ENCODE results near the gene TSPOAP1.

TSPOAP1 gene

DNA sequence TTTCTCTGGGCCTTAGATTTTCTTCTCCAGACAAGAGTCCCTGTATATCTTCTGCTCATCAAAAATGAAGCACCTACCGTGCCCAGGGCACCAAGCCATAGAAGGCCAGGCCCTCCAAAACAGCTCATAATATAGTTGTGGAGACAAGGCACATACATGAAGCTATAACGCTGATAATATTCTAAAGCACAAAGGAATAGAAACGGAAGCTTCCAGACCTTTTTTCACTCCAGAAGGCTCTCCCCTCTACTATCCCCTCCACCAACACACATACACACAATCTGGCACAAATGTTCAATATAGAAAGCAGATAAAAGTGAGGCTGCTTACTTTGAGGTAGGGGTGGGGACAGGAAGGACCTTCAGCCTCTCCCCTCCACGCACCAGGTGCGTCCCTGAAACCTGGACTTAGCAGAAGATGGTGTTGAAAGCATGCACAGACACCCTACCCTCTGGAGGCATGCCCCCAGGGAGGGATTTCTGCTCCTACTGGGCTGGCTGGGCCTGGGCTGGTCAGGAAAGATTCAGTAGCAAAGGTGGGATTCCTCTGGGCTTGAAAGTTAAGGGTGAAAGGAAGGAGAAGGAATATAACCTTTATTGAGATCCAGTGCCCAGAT lies 37.5 kb upstream of the TSPOAP1 start:
- H3K4me3 ChIP-seq (ENCODE audit: low read length), result no peak overlapping the region
- TF ChIP-seq ZNF274 (IDR thresholded peaks at IDR 0.05; ENCODE audit: low read depth, low read length), result no peak

DNA sequence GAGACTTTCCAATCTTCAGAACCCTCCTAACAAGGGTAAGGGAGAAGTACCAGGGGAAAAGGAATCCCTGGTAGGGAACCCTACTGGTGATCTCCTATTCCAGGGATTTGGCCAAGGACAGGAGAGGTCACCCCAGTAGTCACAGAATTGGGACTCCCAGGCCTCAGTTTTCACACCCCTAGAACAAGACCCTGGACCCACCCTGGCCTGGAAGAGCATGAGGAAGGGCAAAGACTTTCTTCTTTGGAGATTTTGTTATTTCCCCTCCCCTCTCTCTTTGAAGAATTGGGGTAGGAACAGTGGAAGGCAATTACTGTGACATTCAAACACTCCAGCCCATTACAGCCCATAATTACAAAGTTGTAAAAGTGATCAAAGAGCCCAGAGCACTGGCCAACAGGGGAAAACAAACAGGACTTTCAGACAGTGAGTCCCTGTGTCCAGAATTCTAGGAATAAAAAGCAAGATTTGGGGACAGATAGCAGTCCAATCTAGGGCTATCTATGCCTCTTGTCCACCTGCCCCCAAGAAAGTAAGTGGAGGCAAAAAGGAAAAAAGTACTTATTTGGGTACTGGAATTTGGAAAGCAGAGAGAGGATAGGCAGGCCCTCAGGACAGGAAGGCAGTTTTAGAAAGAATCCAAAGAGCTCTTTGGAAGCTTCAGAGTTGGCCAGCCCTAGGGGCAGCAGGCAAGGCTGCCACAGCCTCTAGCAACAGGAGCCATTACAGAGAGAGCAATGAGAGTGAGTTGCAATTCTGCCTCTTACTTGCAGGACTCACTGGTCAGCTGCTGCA lies 36.8 kb upstream of the TSPOAP1 start:
- no peak for TF ChIP-seq ZNF274 (IDR thresholded peaks at IDR 0.05; ENCODE audit: low read depth, low read length)
- no peak overlapping the region for H3K4me3 ChIP-seq (ENCODE audit: low read length)

DNA sequence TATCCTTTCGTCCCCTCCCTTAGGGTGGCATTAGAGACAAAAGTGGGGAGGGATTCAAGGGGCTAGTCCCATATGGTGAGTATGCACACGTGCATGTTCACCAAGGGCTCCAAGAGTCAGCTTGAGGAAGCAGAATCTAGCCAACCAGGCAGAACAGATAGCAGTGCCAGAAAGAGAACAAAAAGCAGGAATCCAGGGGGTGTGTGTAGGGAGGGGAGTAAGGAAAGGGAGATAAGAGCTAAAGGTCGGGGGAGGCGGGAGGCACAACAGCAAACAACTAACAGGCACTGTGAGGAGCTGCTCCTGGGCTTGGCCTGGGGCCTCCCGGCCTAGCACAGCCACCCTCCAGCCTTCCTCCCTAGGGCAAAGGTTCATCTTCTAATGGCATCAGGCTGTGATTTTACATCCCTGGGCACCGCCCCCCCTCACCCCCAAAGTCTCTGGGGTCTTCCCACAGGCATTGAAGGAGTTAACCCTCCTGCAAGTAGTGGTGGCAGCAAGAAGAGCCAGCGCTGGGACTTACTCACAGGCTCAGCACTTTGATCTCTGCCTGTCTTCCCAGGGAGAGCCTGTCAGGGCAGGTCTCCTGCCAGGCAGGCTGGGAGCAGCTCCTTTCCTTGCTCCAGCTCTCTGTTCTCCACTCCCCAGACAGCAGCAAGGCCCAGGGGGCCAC lies 35.8 kb upstream of the TSPOAP1 start:
- TF ChIP-seq ZNF274 (IDR thresholded peaks at IDR 0.05; ENCODE audit: low read depth, low read length), result no peak
- H3K4me3 ChIP-seq (ENCODE audit: low read length), result no peak overlapping the region

DNA sequence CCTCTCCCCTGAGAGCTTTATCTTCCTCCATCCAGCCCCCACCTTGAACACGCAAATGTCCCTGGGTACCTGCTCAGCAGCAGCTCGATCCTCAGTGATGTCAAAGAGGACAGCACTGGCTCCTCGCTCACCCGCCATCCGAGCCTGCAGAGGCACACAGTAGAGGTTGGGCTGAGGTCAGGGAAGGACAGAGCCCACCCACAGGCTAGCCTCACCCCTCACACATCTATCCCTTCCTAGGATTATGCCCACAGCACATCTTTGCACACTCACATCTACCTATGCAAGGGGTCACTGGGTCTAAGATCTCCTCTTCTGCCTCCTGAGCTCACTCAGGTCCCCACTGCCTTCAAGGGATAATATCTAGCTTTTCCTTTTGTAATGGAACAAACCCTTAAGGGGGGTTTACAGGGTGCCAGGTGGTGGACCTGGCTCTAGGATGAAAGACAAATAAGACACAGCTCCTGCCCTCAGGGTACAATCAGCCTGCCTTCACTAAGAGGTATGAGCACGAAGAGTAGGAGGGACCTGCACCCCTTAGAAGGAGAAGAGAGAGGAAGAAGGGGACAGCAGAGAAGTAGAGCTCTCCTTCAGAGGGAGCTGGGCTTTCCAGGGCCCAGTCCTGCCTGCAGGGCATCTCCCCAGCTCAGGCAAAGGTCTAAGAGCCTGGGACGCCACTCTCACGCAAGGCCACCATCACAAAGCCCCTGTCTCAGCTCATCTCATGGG lies 35.0 kb upstream of the TSPOAP1 start:
- no peak overlapping the region for H3K4me3 ChIP-seq (ENCODE audit: low read length)
- TF ChIP-seq ZNF274 (IDR thresholded peaks at IDR 0.05; ENCODE audit: low read depth, low read length), result no peak

DNA sequence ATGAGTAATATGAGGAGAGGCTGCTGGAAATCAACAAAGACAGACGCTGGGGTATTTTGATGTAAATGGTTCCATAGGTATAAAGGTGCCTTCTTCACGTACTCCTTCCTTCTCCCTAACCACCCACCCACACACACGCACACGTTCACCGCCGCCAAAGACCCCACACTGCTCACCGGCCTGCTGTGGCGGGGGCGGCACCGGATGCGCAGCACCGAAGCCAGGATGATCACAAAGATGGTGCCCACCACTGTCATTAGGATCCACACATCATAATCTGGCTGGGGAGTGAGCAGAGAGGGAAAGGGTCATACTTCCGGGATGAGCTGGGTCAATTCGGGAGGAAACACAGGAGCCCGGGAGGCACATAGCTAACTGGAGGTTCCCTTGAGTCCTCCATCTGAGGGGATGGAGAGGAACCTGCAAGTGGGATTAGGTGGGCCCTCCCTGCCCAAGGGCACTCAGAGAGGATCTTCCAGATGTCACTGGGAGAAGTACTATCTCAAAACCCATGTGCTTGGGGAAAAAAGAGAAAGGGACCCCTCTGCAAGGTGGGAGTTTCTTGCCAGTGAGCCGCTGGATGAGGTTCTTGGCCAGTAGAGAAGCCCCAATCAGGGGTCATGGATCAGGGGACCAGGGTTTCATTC lies 33.9 kb upstream of the TSPOAP1 start:
- no peak for TF ChIP-seq ZNF274 (IDR thresholded peaks at IDR 0.05; ENCODE audit: low read depth, low read length)
- H3K4me3 ChIP-seq (ENCODE audit: low read length), result no peak overlapping the region

DNA sequence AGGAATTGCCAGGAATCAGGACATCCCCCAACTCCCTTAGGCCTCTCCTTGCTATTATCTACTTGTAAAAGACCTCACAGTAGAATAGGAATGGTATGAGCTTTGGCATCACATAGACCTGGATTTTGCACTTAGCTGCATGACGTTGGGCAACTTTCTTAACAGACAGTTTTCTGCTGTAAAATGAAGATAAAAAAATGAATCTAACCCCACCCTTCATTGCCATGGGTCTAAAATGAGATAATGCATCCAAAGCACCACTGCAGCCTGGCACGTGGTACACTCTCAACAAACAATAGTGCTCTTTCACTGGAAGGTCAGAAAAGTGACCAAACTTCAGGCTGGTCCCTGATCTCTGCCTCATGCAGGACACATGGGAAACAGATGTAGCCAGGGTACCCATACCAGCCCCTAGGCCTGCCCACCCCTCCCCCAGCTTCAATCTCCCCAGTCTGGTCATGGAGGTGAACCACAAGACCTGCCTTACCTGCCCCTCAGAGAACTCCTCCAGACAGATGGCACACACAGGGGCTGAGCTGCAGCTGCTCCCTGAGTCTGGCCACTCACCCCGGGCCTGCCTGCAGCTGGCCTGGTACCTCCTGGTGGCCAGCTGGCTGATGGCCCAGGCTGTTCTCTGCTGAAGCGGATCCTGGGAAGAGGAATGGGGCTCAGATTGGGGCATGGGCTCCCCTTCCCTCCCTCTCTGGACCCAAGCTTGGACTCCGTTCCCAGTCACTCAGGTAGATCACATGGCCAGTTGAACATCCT lies 31.9 kb upstream of the TSPOAP1 start:
- no peak for TF ChIP-seq ZNF274 (IDR thresholded peaks at IDR 0.05; ENCODE audit: low read depth, low read length)
- no peak overlapping the region for H3K4me3 ChIP-seq (ENCODE audit: low read length)

DNA sequence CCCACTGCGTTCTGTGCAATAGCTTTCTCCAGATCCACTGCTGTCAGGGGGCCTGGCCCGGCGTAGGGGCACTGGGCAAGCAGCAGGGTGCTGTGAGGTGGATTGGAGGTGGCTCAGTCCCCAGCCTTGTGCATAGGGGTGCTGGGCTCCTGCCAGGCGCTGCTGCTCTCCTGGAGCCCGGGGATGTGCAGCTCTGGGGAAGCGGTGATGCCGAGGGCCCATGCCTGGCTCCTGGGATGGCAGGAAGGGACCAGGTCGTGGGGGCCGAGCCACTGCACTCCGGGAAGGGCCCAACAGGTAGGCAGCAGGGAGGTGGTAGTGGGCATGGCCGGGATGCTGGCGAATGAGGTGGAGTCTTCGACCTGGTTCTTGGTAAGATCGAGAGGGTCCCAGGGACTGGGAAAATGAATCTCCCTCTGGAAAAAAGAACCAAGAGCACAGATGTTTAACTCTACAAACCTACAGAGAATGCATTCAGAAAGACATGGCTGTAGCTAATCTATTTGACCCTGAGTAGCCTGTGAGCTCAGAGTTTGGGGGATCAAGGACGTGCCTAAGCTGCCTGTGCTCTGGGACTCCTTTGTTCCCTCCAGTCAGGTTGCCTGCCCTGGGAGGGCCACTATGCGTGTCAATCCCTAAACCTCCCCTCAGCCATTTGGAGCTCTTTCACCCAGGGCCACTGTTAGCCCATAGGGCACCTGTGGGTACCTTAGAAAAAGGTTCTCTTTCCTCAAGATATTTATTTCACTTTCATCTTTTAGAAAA lies 30.0 kb upstream of the TSPOAP1 start:
- H3K4me3 ChIP-seq (ENCODE audit: low read length), result no peak overlapping the region

DNA sequence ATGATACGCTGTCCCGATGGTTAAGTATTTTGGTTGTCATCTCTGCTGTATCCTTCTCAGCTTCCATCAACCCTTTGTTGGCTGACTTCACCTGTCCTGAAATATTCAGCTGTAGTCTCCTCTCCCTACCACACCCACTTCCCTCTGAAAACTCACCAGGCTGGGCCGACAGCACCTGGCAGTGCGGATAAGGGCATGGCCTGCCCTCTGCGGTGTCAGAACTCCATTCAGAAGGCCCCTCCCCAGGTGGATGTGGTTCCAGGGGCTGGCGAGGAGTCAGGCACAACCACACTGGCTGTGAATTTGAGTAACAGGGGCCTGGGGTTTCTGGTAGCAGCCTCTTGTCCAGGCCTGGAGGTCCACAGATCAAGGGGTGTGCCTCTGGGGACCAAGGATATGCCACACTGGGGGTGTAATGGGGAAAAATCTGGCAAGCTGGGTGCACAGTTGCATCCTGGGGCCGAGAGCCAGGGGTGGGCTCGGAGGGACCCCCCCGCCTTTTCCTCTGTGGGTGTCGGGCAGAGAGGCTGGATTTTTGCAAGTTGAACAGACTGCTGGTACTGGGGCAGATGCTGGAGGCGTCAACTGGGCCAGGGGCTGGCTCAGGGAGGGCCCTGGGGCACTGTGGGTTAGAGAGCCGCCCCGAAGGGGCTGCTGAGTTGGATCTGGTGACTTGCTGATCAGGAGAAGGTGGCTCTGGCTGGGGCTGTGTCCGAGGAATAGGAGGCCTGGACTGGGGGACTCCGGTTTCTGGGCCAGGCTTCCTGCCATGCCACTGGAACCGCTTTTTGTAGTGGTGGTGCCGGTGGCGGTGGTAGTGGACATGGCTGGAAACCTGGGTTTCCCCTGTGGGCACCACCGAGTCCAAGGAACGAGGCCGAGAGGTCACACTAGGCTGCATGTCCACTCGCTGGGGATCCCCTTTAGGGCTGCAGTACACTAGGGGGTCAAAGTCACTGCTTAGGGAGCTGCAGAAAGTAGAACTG lies 29.0 kb upstream of the TSPOAP1 start:
- no peak for TF ChIP-seq ZNF274 (IDR thresholded peaks at IDR 0.05; ENCODE audit: low read depth, low read length)
- no peak overlapping the region for H3K4me3 ChIP-seq (ENCODE audit: low read length)

More for the DNA sequence above, 30.0 kb upstream of the TSPOAP1 start:
- no peak for TF ChIP-seq ZNF274 (IDR thresholded peaks at IDR 0.05; ENCODE audit: low read depth, low read length)

DNA sequence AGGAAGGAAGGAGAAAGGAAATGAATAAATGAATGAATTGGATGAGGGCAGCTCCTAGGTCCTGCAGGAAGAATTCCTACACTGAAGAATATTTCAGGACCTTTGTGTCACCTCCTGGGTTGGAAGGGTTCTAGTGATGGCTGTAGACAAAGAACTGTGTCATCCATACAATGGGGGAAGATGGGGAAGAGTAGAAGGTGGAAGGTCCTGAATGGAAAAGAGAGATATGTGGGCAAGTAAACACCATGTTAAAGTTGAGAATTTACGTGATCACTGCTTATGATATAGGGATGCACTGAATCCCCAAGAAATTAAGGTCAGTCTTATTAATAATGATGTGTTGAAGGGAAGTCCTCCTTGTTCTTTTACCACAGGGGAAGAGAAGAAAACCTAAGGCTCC lies 27.6 kb upstream of the TSPOAP1 start:
- no peak for TF ChIP-seq ZNF274 (IDR thresholded peaks at IDR 0.05; ENCODE audit: low read depth, low read length)
- H3K4me3 ChIP-seq (ENCODE audit: low read length), result no peak overlapping the region

DNA sequence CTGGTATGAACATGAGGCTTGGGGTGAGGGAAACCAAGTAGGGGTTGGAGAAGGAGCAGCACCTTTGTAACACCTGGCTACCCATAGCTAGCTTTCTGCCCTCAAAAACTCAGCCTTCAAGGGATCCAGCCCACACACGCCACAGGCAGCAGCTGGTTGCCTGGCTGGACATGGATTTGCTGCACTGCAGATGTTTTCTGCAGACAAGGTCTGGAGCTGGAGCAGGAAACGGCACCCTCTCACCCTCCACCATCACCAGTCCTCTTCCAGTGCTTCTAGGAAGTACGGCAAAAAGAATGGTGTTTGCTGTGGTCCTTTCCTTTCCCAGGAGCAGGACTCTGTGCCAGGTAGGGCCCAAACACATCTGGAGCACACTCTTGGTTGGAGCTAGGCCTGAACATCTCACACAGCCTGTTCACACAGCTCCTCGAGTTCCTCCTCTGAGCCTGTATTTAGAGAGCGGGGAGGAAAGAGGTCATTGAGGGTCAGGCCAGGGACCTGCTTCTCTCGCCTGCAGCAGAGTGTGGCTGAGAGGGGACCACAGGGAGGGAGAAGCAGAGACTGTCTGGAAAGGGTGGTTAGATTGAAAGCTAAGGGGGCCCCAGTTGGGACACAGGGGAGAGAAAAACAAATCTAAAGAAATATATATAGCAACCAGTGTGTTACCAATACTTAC lies 26.1 kb upstream of the TSPOAP1 start:
- TF ChIP-seq ZNF274 (IDR thresholded peaks at IDR 0.05; ENCODE audit: low read depth, low read length), result no peak
- no peak overlapping the region for H3K4me3 ChIP-seq (ENCODE audit: low read length)

DNA sequence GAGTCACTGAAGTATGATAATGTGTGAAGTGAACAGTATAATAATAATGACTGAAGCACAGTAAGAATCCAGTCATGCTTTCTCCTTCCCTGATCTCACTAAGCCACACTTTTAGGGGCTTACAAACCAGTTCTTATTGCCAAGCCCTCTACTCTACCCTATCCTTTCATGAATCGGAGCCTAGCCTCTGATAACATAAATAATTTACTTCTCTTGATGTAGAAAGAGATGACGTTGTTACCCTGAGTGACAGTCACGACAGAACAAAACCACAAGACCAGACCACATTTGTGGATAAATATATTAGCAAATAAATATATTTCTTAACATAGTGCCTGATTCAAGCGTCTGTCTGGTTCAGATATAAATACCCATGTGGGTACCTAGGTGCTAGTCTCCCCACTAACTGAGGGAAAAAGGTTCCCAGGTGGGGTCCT lies 24.8 kb upstream of the TSPOAP1 start:
- H3K4me3 ChIP-seq (ENCODE audit: low read length), result no peak overlapping the region
- TF ChIP-seq ZNF274 (IDR thresholded peaks at IDR 0.05; ENCODE audit: low read depth, low read length), result no peak
